Measurements from ENCODE around the gene STAP1. TPM values are rescaled to one million over a fixed set of nuclear protein-coding genes. Genes with fewer than 3 reads are reported as not detected.

STAP1 gene
- total RNA-seq, 1 donor from 2014 or later = 1.7 TPM

- intact Hi-C loops (cut with DNase I) = no loop called here
These were observed 14.7 kb downstream of the STAP1 start for GRCh38 chr4:67573193-67573592.

GRCh38 chr4:67575232-67576058, 16.9 kb downstream of the STAP1 start:
- no peaks in the 10 kb centered on the region for H3K36me3 ChIP-seq
- H3K4me1 ChIP-seq = no peaks in the 10 kb centered on the region
- ATAC-seq (no peak), DNase-seq (no peak)
- intact Hi-C loops (cut with DNase I) = no loop called here
- H3K27ac ChIP-seq = no peak overlapping the region
- no peaks in the 10 kb centered on the region for H3K9me3 ChIP-seq
- TF ChIP-seq CTCF (IDR thresholded peaks at IDR 0.05) = no peak
- H3K27me3 ChIP-seq = no peaks in the 10 kb centered on the region
- H3K4me3 ChIP-seq = no peak overlapping the region

More at GRCh38 chr4:67573193-67573592, 14.7 kb downstream of the STAP1 start:
- no peaks in the 10 kb centered on the region for H3K4me1 ChIP-seq
- no peaks in the 10 kb centered on the region for H3K27me3 ChIP-seq
- no peak for DNase-seq
- ATAC-seq = no peak
- H3K9me3 ChIP-seq = no peaks in the 10 kb centered on the region
- no peak overlapping the region for H3K27ac ChIP-seq
- H3K4me3 ChIP-seq = no peak overlapping the region
- TF ChIP-seq CTCF (IDR thresholded peaks at IDR 0.05) = no peak
- H3K36me3 ChIP-seq = no peaks in the 10 kb centered on the region

GRCh38 chr4:67576059-67576466, 17.5 kb downstream of the STAP1 start:
- ATAC-seq (no peak), DNase-seq (no peak)
- Histone ChIP-seq H3K9me3 (no peaks in the 10 kb centered on the region), H3K27me3 (no peaks in the 10 kb centered on the region), H3K36me3 (no peaks in the 10 kb centered on the region), H3K27ac (no peak overlapping the region), H3K4me1 (no peaks in the 10 kb centered on the region), H3K4me3 (no peak overlapping the region)
- TF ChIP-seq CTCF (IDR thresholded peaks at IDR 0.05) = no peak
- intact Hi-C loops (cut with DNase I) = no loop called here

GRCh38 chr4:67576538-67576937, 18.0 kb downstream of the STAP1 start:
- H3K4me3 ChIP-seq = no peak overlapping the region
- H3K36me3 ChIP-seq = no peaks in the 10 kb centered on the region
- DNase-seq (no peak), ATAC-seq (no peak)
- H3K27ac ChIP-seq = no peak overlapping the region
- no peak for TF ChIP-seq CTCF (IDR thresholded peaks at IDR 0.05)
- H3K9me3 ChIP-seq = no peaks in the 10 kb centered on the region
- no peaks in the 10 kb centered on the region for H3K27me3 ChIP-seq
- intact Hi-C loops (cut with DNase I) = no loop called here
- H3K4me1 ChIP-seq = no peaks in the 10 kb centered on the region

- Histone ChIP-seq H3K4me1 (no peaks in the 10 kb centered on the region), H3K36me3 (no peaks in the 10 kb centered on the region), H3K27me3 (no peaks in the 10 kb centered on the region), H3K9me3 (no peaks in the 10 kb centered on the region), H3K27ac (no peak overlapping the region), H3K4me3 (no peak overlapping the region)
- intact Hi-C loops (cut with DNase I) = no loop called here
- no peak for DNase-seq
- no peak for ATAC-seq
- TF ChIP-seq CTCF (IDR thresholded peaks at IDR 0.05) = no peak
These were observed 22.1 kb downstream of the STAP1 start for GRCh38 chr4:67580577-67580976.

Measured in upper lobe of right lung (tissue), 1 donor.